GM19452 (cell line): Measurements from ENCODE around the gene ACOT7.

Experiments
- ATAC-seq: cut with Tn5 transposase; IDR thresholded peaks from one replicate; pipeline ENCODE4 v1.9.1; 2021; ENCODE audit not compliant: unreplicated experiment

Gene ACOT7

DNA sequence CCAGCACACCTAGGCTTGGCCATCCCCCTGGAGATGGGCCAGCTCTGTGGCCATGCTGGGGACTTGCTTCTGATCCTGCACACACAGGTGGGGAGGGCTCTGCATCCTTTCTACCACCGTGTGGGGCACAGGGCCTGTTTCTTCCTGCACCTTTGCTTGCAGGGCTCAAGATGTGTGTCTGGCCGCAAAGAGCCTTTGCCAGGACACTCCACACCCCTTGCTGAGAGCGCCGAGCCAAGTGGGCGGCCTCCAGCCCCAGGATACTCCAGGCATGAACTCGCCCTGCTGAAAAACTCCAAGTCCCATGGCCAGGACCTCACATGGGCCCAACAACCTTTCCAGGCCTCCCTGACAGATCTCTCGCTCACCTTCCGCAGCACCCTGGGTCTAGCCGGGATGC is 121.1 kb downstream of the ACOT7 start:
- no peak for ATAC-seq

DNA sequence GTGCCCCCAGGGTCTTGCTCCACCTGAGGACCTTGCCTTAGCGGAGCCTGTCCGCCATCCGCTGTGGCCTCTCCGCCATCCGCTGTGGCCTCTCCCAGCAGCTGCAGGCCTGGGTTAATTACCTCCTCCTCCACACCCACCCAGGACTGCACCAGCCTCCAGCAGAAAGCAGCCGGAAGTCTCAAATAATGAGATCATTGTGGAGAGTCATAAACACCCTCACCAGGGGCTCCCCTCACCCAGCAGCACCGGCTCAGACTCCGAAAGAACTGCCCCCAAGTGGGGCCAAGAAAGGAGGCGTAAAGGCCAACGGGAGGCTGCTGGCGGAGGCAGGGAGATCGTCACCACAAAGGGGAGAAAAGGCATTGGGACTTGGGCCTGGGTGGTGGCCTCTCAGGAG is 122.0 kb downstream of the ACOT7 start:
- ATAC-seq, result no peak

DNA sequence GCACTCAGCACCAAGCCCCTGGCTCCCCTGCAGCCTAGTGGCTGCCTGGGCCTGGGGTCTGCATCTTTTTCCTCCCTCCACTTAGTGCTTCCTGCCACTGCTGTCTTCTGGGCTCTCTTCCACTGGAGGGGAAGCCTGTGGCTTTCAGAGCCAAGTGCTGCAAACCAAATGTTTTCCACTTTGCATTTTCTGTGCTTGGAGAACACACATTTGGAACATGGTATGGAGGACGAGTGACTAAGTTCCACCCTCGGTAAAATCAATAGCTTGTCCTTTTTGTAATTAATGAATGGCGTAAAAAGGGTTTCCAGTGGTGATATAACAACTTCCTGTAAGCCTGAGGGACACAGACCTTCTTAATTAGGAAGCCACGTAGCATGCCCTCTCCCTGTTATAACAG is 122.6 kb downstream of the ACOT7 start:
- ATAC-seq, result no peak

DNA sequence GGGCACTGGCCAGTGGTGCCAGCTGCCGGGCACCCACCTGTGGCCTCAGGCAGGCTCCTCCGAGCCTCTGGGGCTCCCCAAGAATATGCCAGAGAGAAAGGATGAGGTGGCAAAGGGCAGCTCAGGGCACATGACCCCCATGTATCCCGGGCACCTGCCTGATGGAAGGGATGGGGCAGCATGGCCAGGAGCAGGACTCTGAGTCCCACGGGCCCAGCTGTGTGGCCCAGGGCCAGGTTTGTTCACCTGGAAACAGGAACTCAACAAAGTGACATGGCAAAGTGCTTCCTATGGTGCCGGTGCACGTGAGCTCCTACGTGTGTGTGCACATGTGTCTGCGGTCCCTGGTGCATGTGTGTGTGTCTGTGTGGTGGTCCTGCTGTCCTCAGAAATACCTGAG is 123.2 kb downstream of the ACOT7 start:
- ATAC-seq, result no peak

DNA sequence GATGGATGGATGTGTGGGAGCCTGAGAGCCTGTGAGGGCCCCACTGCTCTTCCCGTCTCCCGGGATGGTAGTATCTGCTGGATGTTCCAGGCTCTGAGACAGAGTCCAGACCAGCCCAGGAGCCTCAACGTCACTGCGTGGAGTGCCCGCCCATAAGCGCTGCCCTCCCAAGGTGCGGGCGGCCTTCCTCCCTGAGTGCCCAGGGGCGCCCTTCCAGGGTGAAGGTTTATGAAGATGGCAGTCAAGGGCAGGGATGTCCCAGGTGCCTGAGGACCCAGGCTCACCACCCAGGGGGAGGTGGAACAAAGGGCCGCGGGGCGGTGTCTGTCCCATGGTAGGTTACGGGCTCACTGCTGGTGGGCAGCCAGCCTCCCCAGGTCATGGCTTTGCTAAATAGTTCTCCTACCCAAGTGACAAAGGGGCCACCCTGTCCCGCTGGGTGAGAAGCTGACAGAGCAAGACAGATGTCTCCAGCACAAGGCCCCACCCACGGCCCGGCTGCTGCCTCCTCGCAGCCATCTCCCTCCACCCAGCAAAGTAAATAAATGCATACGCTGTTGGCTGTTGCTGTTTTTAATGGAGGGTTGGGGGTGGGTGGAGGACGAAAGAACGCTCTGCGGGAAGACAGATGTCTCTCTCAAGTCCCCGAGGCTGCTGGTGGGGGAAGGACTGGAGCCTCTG is 123.7 kb downstream of the ACOT7 start:
- no peak for ATAC-seq

DNA sequence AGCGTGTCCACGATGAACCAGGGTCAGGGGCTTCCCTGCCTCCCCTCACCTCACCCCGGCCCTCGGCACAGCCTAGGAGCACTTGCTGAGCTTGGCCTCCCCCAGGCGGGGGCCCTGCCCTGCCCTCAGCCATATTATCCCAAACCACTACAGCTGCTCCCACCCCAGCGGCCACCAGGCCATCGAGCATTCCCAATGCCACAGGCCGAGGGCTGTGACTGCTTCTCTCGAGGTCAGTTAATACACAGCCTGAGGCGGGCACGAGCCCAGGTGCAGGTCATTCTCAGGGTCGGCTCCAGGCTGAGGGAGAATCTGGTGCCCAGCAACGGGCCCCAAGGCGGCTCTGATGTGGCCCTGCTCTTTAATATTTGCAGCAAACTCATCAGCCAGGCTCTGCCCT is 124.3 kb downstream of the ACOT7 start:
- ATAC-seq, result no peak

DNA sequence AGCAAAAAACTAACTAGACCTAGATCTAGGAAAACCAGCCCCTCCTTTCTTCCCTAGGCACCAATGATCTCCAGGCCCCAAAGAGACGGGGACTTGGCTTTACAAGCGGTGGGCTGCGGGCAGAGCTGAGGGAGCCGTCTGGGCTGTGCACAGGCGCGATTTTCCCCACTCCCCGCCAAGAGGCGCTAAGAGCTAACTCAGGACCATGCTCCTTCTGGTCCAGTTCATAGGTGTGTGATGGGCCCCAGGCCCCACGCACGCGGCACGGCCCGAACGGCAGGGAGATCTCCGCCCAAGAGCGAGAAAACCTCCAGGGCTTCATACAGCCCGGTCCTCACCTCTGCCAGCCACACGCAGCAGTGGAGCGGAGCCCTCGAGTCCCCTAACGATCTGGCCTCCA is 125.2 kb downstream of the ACOT7 start:
- ATAC-seq, result no peak

DNA sequence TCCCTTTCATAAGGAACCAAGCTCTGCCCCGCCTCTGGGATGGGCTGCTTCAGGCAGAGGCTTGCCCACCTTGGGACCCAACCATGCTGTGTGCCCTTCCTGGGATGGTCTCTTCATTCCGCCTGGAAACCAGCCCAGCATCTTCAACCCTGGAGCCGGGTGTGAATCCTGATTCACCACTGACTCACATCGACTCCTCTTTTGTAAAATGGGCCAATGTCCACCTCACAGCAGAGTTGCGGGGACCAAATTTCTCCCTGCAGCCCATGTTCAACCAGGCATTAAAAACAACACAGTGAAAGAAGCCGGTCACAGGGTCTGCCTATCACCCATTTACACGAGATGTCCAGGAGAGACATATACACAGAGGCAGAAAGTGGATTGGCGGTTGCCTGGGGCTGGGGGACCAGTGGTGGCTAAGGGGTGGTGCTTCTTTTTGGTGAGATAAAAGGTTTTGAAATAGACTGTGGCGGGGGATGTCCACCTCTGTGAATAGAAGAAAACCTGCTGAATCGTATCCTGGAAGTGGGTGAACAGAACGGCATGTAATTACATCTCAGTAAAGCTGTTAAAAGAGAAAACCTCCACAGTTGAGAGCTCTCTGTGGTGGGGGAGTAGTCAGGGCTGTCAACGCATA is 125.8 kb downstream of the ACOT7 start:
- no peak for ATAC-seq

DNA sequence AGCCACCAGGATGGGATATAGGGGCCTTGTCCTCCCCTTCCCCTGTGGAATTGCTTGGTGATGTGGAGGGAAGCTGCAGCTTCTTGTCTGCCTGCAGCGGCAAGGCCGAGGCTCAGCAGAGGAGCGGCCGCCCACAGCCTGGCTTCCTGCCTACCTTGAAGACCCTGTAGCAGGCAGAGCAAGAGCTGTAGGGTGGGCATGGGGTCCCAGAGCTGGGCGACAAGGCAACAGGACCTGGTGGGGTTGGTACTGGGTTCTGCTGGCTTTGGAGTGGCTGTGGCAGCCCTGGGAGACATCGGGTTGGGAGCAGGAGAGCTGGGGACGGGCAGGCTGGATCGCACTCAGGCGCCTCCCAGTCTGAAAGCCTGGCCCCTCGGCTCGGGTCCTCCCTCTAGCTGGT is 126.9 kb downstream of the ACOT7 start:
- no peak for ATAC-seq

DNA sequence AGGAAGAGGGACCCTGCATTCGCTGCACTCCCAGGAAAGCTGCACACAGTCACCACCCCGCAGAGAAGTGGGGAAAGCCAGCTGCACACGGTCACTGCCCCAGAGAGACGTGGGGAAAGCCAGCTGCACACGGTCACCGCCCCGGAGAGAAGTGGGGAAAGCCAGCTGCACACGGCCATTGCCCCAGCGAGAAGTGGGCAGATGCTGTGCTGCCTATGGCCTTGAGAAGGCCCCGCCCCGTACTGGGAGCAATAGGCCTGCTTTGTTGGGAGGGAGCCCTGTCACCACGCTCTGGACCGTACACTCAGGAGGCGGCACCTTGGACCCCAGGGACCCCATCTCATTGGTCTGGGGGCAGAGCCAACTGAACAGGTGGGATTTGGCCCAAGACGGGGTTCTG is 128.4 kb downstream of the ACOT7 start:
- ATAC-seq, result no peak

DNA sequence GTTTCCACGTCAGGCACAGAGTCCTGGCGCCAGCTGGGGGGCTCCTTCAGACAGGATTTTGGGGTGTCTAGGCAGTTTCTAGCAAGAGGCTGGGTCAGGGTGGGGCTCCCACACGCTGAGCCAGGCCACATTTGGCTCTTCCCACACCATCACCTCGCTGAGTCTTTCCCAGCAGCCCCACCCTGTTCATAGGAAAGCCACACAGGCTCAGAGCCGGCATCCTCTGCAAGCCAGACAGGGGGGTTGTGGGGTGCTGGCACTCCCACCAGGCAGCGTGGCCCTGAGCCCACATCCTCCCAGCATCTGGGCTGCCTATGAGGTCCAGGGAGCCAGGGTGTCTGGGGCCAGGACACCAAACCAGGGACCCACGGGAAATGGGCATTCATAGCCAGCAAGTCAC is 129.9 kb downstream of the ACOT7 start:
- no peak for ATAC-seq

DNA sequence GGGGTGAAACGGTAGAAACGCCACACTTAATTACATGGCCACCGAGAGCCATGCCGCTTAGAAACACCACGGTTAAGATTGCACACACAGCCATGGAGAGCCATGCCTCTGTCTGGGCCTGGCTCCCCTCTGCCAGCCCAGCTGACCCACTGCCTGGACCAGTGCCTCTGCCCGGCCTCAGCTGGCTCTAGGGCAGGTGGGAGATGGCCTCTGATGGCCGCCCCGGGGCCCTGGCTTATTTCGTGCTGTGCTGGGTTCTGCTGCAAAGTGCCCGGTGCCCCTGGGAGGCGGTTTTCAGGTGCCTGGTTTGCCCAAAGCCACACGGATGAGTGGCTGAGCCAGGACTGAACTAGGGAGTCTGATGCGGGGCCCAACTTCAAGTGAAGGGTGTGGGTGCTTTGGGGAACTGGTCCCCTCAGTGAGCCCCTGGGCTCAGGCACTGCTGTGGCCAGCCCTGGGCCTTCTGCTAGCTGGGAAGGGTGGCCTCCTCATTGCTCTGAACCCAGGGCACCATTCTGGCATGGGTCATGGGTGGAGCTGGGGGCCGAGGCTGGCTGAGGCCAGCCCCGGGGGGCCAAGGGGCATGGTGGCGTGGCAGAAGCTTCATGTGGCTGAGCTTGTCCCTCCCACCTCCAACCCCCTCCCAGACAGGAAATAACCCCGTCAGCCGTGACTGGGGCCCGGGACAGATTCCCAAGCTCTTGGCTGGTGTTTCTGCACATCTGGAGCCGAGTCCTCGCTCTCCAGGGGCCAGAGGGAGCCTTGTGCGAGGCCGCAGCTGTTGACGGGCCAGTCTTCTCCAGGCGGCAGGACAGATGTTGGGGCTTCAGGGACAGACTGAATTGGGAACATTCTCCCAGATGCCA is 130.8 kb downstream of the ACOT7 start:
- no peak for ATAC-seq

DNA sequence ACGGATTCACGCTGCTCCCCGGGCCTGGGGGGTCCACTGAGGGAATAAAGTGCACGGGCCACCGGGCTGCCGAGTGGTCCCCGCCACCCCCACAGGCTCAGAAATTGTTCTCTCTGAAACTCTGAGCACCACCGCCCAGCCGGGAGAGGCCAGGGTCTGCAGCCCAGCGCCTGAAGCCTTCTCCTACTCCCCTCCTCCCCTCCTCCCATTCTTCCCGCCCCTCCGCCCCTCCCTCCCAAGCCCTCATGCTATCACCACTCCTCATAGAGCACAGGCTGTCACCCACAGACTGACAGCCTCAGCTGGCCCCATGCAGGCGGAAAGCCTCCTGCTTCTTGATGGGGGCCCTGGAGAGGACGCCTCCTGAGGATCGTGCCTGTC is 132.0 kb downstream of the ACOT7 start:
- no peak for ATAC-seq

DNA sequence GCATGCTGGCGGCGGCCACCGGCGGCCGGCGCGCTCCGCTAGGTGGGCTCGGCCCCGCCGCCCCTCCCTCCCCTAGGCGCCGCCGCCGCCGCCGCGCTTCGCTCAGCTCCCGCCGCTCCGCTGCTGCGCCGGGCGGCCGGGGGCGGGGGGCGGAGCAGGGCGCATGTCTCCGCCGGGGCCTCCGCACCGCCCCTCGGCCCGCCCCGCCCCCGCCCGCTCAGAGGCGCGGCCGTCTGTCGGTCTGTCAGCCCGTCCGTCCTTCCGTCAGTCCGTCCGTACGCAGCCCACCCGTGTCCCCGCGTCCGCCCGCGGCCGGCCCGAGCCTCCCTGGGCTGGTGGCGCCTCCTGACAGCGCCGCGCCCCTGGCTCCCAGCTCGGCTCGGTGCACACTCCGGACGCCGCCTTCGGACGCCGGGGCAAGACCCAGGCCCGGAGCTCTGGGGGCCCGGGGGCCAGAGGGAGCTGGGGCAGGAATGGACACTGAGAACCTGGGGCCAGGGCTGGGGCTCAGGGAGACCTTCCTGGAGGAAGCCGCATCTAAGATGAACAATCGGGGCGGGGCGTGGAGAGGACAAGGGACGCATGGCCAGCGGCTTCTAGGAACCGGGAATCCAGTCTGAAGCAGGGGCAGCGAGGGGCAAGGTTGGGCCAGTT is 132.5 kb downstream of the ACOT7 start, which contains the start of gene GPR153:
TSS of gene GPR153 (minus strand) at position 138 of the 654 bp plus-strand sequence. CDS start 6,193 bp downstream, outside the sequence.
- no peak for ATAC-seq

DNA sequence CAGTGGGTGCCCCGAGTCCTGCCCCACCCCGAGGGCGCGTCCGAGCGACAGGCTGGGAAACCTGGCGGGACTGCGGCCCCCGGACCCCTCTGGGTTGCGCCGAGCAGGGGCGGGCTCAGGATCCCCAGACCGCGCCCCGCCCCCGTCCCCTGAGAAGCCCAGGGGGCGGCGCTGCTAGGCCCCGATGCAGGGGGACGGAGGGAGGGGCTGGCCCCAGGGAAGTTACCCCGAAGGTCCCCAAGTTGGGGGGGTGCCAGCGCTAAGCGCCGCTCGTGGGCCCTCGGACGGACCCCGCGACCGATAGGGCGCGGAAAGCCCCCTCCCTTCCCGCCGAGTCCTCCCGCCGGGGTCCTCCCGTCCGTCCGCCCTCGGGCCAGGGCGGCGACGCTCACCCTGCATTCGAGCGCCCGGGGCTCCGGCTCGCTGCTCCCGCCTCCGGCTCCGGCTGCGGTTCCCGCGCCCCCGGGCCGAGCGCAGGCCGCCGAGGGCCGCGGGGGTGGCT is 133.1 kb downstream of the ACOT7 start:
- no peak for ATAC-seq

DNA sequence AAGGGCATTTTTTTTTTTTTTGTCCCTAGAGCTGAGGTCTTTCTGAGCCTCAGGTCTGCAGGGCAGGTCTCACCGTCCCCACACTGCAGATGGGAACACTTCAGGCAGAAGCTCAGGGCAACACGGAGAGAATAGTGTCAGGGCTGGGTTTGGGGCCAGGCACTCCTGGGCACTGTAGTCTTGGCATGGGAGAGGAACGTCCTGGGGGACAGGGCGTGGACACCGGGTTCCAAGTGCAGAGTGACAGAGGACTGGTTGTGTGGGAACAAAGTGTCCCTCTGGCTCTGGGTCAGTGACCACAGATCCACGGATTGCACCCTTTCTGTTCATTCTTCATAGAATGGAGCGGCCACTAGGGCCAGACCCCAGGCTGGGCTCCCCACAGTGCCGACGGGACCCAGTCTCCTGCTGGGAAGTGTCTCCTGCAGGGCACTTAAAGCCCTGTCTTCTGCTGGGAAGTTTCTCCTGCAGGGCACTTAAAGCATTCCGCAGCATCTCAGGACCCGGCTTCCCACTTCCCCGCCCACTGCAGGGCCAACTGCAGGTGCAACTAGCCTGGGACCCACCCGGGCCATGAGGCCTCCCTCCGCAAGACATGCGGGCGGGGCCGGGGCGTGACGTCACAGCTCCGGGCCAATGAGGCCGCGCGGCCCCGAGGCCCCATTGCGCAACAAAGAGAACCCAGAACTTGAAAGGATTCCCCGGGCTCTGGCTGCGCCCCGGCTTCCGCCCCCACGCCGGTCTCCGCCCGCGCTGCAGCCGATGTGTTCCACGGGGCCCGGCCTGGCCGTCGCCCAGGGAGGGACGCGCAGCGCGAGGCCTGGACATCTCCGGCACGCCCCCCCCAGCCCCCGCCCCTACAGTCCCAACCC is 133.8 kb downstream of the ACOT7 start:
- peak; percentile 60 for ATAC-seq

DNA sequence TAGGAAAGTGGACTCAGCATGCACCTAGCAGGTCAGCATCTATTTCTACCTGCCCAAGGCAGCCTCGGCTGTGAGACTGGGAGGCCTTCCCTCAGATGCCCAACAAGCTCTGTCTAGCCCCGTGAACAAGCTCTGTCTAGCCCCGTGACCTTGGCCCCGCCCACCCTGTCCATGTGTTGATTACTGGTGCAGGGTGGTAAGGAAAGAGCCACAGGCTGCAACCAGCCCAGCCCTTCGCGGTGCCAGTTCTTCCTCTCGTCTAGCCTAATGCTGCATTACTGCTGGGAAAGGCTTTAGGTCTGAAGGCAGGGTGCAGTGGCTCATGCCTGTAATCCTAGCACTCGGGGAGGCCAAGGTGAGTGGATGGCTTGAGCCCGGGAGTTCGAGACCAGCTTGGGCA is 134.9 kb downstream of the ACOT7 start:
- no peak for ATAC-seq

DNA sequence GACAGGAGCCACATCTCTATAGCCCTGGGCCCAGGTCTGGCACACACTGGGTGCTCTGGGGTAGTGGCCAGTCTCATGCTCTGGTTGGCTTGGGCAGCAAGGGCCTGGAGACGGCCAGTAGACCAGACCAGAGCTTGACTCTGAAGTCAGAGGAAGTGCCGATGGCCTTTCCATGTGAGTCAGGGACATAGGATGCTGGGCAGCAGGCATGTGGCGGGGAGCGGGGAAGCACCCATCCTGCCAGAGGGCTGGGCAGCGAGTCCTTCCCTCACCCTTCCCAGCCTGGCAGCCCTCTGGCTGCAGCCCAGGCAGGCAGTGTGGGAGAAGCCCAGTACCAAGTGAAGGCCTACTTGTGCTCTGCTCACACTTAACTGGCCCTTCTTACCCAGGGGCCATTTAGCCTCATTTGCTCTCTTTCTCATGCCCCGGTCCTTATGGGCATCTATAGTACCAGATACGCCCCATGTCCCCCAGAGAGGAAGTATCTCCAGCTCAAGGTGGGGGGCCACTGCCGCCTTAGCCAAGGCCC is 136.0 kb downstream of the ACOT7 start:
- no peak for ATAC-seq

DNA sequence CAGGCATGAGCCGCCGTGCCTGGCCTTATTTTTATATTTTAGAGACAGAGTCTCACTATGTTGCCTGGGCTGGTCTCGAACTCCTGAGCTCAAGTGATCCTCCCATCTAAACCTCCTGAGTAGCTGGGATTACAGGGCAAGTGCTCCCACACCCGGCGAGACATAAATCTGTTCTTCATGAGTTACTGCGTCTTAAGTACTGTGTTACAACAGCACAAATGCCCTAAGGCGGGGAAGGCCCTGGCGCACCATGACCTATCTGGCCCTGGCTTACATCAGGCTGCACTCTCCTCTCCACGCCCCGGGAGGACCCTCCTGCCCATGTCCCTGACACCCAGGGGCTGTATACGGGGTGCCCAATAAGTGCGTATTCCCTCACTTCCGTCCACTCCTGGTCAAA is 136.9 kb downstream of the ACOT7 start:
- no peak for ATAC-seq

DNA sequence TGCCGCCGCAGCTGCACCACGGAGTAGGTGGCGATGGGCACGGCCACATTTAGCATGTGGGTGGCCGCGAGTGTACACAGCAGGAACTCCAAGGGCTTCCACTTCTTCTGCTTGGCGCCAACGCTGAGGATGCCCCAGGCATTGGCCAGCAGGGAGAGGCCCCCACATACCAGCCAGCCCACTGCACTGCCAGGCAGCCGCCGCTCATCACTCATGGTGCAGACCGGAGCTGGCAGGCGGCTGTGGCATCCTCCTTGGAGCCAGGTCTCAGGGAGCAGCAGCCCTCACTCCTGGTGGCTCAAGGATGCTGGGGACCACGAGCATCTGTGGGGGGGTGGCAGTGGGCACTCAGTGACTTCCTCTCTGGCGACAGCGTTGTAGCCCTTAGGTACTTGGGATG is 138.9 kb downstream of the ACOT7 start:
- ATAC-seq, result no peak
